Thyroid gland (tissue), 4 donors: ENCODE measurements around the gene TXNDC9. TPM values are rescaled to one million over a fixed set of nuclear protein-coding genes. Genes with fewer than 3 reads are reported as not detected.
"Not testable (repeated sequence)": the region's sequence is repeated elsewhere in the genome, so short reads cannot be mapped to it uniquely, and the experiment has no call there.

Experiments
- DNase-seq, 2 donors: peaks; one replicate each; pipeline ENCODE4 v3.0.0-alpha.2; 2019
- H3K27ac ChIP-seq, 3 donors: fragments of 200-600 bp; sonication (generic); 1 replicate in 2 of 3; 2 replicates in 1 of 3; pipeline ENCODE4 v1.5.1; 2016 to 2019; ENCODE audit warnings: mild to moderate bottlenecking in 1 of 3, moderate library complexity in 1 of 3
- H3K27me3 ChIP-seq: fragments of 200-600 bp; sonication (generic); one replicate; pipeline ENCODE4 v1.5.1; 2019
- H3K36me3 ChIP-seq, 2 donors: fragments of 200-600 bp; sonication (generic); one replicate each; pipeline ENCODE4 v1.5.1; 2016 to 2019
- H3K4me1 ChIP-seq, 2 donors: fragments of 200-600 bp; sonication (generic); one replicate each; pipeline ENCODE4 v1.5.1; 2017 to 2019
- H3K4me3 ChIP-seq, 3 donors: fragments of 200-600 bp; sonication (generic); replicated peaks in 1 of 3; 1 replicate in 2 of 3; 2 replicates in 1 of 3; pipeline ENCODE4 v1.5.1; 2016; ENCODE audit warnings: mild to moderate bottlenecking in 1 of 3
- H3K9me3 ChIP-seq: fragments of 200-600 bp; sonication (generic); one replicate; pipeline ENCODE4 v1.5.1; 2017
- POLR2A ChIP-seq, 2 donors: fragments of 450-650 bp; IDR thresholded peaks; one replicate each; pipeline ENCODE4 v1.6.1; 2017; ENCODE audit warnings: antibody characterized with exemption in 2 of 2, mild to moderate bottlenecking in 2 of 2, moderate library complexity in 1 of 2
- WGBS, 2 donors: methylation state at CpG; one replicate each; pipeline ENCODE4 v1.1.5; 2017; 5-methylcytosine and 5-hydroxymethylcytosine counted together
- intact Hi-C: fragments of 100-400 bp; cut with DNase I; formaldehyde crosslinking; loops from one replicate; pipeline ENCODE4 v1.15.1; 2023
- total RNA-seq, 4 donors: library from RNA; depleted of rRNA; stranded (reverse); fragments of >200 nt; gene quantifications; one replicate each; pipeline ENCODE4 v1.2.3, GENCODE V29; 2016
- TF ChIP-seq, protein P1 (sequence below), 6 experiments: fragments of 200-600 bp in 3 of 6; fragments of 450-650 bp in 3 of 6; sonication (generic) in 3 of 6; IDR thresholded peaks; one replicate each; pipeline ENCODE4 v1.5.1; 2016 to 2019; ENCODE audit warnings: antibody characterized with exemption in 6 of 6, mild to moderate bottlenecking in 2 of 6, inconsistent platforms in 1 of 6, moderate library complexity in 1 of 6

The TXNDC9 gene
- total RNA-seq, 4 donors from 2014 or later: 36.7 to 56.0 (median 49.7) TPM

DNA sequence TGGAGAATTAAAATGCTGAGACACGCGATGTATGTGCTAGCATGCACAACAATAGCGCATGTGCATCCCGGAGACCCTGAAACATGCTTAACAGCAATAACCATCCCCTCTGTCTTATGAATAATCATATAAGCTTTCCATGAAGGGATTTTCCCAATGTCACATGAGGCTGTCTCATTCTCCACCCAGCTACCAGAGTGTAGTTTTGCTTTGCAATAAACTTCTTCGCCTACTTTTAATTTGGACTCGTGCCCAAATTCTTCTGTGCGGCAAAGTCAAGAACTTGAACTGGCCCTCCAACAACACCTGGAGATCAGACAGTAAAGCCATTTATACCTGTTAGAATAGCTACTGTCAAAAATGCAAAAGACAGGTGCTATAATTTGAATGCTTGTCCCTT lies 50.6 kb downstream of the TXNDC9 start:
- Histone ChIP-seq H3K9me3 (no peaks in the 10 kb centered on the region), H3K27ac (no peak overlapping the region), H3K27me3 (no peaks in the 10 kb centered on the region), H3K4me1 (peaks cover 0 to 8% of the 10 kb centered on the region in 2 donors), H3K36me3 (no peaks in the 10 kb centered on the region), H3K4me3 (no peak overlapping the region)
- 67% methylated on average over 7 of the region's 7 CpGs for WGBS, 2 donors
- TF ChIP-seq, protein P1, sequence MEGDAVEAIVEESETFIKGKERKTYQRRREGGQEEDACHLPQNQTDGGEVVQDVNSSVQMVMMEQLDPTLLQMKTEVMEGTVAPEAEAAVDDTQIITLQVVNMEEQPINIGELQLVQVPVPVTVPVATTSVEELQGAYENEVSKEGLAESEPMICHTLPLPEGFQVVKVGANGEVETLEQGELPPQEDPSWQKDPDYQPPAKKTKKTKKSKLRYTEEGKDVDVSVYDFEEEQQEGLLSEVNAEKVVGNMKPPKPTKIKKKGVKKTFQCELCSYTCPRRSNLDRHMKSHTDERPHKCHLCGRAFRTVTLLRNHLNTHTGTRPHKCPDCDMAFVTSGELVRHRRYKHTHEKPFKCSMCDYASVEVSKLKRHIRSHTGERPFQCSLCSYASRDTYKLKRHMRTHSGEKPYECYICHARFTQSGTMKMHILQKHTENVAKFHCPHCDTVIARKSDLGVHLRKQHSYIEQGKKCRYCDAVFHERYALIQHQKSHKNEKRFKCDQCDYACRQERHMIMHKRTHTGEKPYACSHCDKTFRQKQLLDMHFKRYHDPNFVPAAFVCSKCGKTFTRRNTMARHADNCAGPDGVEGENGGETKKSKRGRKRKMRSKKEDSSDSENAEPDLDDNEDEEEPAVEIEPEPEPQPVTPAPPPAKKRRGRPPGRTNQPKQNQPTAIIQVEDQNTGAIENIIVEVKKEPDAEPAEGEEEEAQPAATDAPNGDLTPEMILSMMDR (IDR thresholded peaks at IDR 0.05): no peak
- DNase-seq: peak; percentile 24 to 32
- intact Hi-C loops: no loop called here

DNA sequence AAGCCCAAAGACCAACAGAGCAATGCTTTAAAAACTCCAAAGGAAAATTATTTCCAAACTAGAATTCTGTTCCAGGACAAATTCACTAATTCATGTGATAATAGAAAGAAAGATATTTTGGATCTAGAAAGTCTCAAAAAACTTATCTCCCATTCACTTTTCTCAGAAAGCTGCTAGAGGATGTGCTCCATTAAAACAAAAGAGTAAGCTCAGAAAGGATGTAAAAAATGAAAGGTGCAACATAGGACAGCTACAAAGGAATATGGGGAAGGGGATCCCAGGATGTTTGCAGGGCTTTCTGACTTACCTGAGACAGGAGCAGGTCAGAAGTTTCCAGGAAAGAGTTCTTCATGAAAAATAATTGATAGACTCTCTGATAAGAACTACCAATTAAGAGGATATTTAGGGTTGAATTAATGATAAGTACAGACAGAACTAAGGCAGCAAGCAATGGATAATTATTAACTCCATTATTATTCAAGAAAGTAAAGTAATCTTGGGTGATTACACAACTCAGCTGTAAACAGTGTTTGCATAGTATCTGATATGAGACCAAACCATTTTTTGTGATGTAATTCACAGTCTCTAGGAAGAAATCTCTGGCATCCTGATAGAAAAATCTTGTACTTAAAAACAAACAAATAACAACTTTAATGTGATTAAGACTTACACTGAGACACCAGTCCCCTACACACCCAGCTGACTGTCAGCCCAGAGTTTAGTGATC lies 56.0 kb downstream of the TXNDC9 start:
- H3K36me3 ChIP-seq: no peaks in the 10 kb centered on the region
- no peaks in the 10 kb centered on the region for H3K27me3 ChIP-seq
- H3K4me3 ChIP-seq: no peak overlapping the region
- no peak for DNase-seq
- no peaks in the 10 kb centered on the region for H3K9me3 ChIP-seq
- intact Hi-C loops: no loop called here
- H3K4me1 ChIP-seq: no peaks in the 10 kb centered on the region
- no peak overlapping the region for H3K27ac ChIP-seq
- TF ChIP-seq, protein P1 (IDR thresholded peaks at IDR 0.05): no peak
- TF ChIP-seq POLR2A (IDR thresholded peaks at IDR 0.05): no peak

DNA sequence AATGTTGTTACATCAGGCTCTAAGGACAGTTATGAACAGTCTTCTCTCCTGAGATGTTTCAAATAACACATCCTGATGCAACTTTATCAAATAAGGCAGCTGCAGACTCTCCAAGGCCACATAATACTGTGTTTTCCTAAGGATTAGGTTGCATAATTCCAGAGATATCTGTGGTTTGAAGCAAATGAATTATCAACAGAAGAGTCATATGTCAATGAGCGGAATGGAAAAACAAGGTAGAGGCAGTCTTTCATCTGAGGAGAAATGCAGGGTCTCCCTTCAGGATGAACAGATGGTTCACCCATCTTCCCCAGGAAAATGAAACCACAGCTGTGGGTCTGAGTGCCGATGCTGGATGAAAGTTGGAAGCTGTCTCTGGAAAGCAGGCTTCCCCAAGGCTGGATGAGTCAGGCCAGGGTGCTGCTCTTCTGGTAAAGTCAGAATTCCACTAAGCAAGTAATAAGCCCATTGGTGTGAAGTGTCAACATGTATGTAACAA lies 57.3 kb downstream of the TXNDC9 start:
- Histone ChIP-seq H3K4me1 (no peaks in the 10 kb centered on the region), H3K9me3 (no peaks in the 10 kb centered on the region), H3K27ac (no peak overlapping the region), H3K27me3 (no peaks in the 10 kb centered on the region), H3K36me3 (no peaks in the 10 kb centered on the region), H3K4me3 (no peak overlapping the region)
- WGBS, 2 donors: 83 to 100% methylated on average over 2 of the region's 2 CpGs
- intact Hi-C loops: no loop called here
- no peak for DNase-seq
- TF ChIP-seq, protein P1 (IDR thresholded peaks at IDR 0.05): no peak
- no peak for TF ChIP-seq POLR2A (IDR thresholded peaks at IDR 0.05)

DNA sequence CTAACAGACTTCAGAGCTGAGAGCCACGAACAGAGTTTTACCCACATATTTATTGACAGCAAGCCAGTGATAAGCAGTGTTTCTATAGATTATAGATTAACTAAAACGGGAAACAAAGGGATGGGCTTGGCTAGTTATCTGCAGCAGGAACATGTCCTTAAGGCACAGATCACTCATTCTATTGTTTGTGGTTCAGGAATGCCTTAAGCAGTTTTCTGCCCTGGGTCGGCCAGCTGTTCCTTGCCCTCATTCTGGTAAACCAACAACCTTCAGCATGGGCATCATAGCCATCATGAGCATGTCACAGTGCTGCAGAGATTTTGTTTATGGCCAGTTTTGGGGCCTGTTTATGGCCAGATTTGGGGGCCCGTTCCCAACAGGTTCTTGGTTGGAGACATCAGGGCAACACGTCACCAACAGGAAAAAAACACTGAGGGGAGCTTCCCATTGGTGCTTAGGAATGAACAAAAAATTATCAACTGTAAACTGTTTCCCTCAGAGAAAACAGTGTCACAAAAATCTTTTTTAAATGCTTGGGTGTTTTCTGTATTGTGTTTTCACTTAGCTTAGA lies 57.9 kb downstream of the TXNDC9 start:
- H3K27ac ChIP-seq, H3K4me3 ChIP-seq, H3K4me1 ChIP-seq, H3K36me3 ChIP-seq, DNase-seq, H3K27me3 ChIP-seq, intact Hi-C loops, H3K9me3 ChIP-seq: not testable (repeated sequence)
- 90 to 98% methylated on average over 5 of the region's 5 CpGs for WGBS, 2 donors

DNA sequence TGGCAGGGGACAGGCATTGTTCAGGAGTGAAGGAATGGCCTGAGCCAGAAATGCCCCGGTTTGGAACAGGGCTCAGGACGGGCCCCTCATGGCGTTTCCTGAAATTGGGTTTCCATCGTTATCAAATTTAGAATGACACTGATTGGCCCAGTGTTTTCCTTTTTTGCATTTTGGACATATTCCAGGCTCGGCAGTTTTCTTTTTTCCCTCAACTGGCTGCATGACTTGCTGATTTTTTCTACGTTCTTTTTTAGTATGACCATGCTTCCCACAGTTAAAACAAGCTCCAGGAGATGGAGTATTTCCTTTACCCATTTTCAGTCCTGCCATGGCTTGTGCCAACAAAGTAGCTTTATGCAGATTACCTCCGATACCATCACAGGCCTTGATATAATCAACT lies 60.3 kb downstream of the TXNDC9 start:
- Histone ChIP-seq H3K4me3 (no peak overlapping the region), H3K27ac (no peak overlapping the region), H3K27me3 (no peaks in the 10 kb centered on the region), H3K36me3 (no peaks in the 10 kb centered on the region), H3K4me1 (no peaks in the 10 kb centered on the region), H3K9me3 (no peaks in the 10 kb centered on the region)
- no peak for DNase-seq
- WGBS, 2 donors: 80 to 83% methylated on average over 7 of the region's 7 CpGs
- intact Hi-C loops: no loop called here
- TF ChIP-seq, protein P1 (IDR thresholded peaks at IDR 0.05): no peak
- no peak for TF ChIP-seq POLR2A (IDR thresholded peaks at IDR 0.05)

Other genes with a start within 250 kb of the TXNDC9 start
- 1 to 10 TPM; 2.0 to 6.5 (median 4.3) TPM for gene C2orf15, start 194.6 kb downstream of the TXNDC9 start, total RNA-seq
- 10 to 100 TPM; 16.5 to 35.0 (median 30.7) TPM for gene TSGA10, start 181.4 kb downstream of the TXNDC9 start, total RNA-seq
- gene LIPT1, start 181.4 kb downstream of the TXNDC9 start, total RNA-seq: 10 to 100 TPM; 10.6 to 15.5 (median 12.7) TPM
- 10 to 100 TPM; 20.8 to 39.6 (median 25.9) TPM for gene MITD1, start 155.3 kb downstream of the TXNDC9 start, total RNA-seq
- gene MRPL30, start 155.1 kb downstream of the TXNDC9 start, total RNA-seq: 10 to 100 TPM; 27.2 to 47.9 (median 37.0) TPM
- gene LYG2, start 80.7 kb downstream of the TXNDC9 start, total RNA-seq: not detected
- gene LYG1, start 35.1 kb downstream of the TXNDC9 start, total RNA-seq: 1 to 10 TPM in 2 of 4 donors, under 1 TPM in 1, not detected in 1; 0.40 to 2.0 (median 1.8) TPM
- 10 to 100 TPM; 24.8 to 36.9 (median 29.8) TPM for gene EIF5B, start 1.1 kb upstream of the TXNDC9 start, total RNA-seq
- gene REV1, start 153.7 kb upstream of the TXNDC9 start, total RNA-seq: 10 to 100 TPM; 54.7 to 84.4 (median 68.8) TPM